Activated CD8-positive, alpha-beta T cell treated with anti-CD3 and anti-CD28 coated beads for 36 hours (primary cell): Measurements from ENCODE around the gene RPL38. TPM values are rescaled to one million over a fixed set of nuclear protein-coding genes. Genes with fewer than 3 reads are reported as not detected.

Experiments
- ATAC-seq: fragments of 200-7000 bp; cut with Tn5 transposase; one replicate; pipeline ENCODE4 v1.10.0; 2021; ENCODE audit warnings: mild to moderate bottlenecking, moderate library complexity
- CTCF ChIA-PET: fragments of 350-600 bp; sonication (Branson Sonifier 250); formaldehyde crosslinking; loops from one replicate; lab custom pipeline; 2021; ENCODE audit warnings: antibody characterized with exemption; lab: Charles Lee
- POLR2A ChIA-PET: fragments of 350-600 bp; sonication (Branson Sonifier 250); formaldehyde crosslinking; loops from one replicate; lab custom pipeline; 2021; ENCODE audit warnings: antibody characterized with exemption; lab: Charles Lee
- DNase-seq: peaks from one replicate; pipeline ENCODE4 v3.0.0-alpha.2; 2020
- H3K27ac Mint-ChIP-seq: one replicate; pipeline ENCODE4 v1.8.0; 2021; ENCODE audit warnings: mild to moderate bottlenecking, mixed read lengths
- H3K27me3 Mint-ChIP-seq: one replicate; pipeline ENCODE4 v1.8.0; 2021; ENCODE audit warnings: mixed read lengths
- H3K36me3 Mint-ChIP-seq: one replicate; pipeline ENCODE4 v1.8.0; 2021; ENCODE audit warnings: low read depth, mixed read lengths
- H3K4me1 Mint-ChIP-seq: one replicate; pipeline ENCODE4 v1.8.0; 2021; ENCODE audit warnings: low read depth, mixed read lengths
- H3K4me3 Mint-ChIP-seq: one replicate; pipeline ENCODE4 v1.8.0; 2021; ENCODE audit warnings: mild to moderate bottlenecking, moderate library complexity, mixed read lengths
- H3K9me3 Mint-ChIP-seq: one replicate; pipeline ENCODE4 v1.8.0; 2021; ENCODE audit warnings: mixed read lengths
- CTCF ChIP-seq: fragments of 200-600 bp; IDR thresholded peaks from one replicate; pipeline ENCODE4 v1.8.0; 2022; ENCODE audit warnings: antibody characterized with exemption, mild to moderate bottlenecking
- intact Hi-C: fragments of 100-400 bp; cut with micrococcal nuclease; formaldehyde crosslinking; loops from one replicate; pipeline ENCODE4 v1.10.0; 2022
- total RNA-seq, 2 experiments: library from RNA; stranded (reverse); gene quantifications; one replicate each; pipeline ENCODE4 v1.2.3, GENCODE V29; 2021

The RPL38 gene
- total RNA-seq, 2 experiments from 2014 or later: 1,500 to 1,574 TPM

GRCh38 chr17:74194682-74195081 lies 8.8 kb upstream of the RPL38 start:
- ChIA-PET CTCF (no interaction called here), POLR2A (interaction anchor here (1.0 kb wide), 1 partner anchor 9 kb away, joined by 3 read pairs; the partner anchor contains the start of gene RPL38)
- H3K36me3 Mint-ChIP-seq: no peaks in the 10 kb centered on the region
- DNase-seq: no peak
- H3K27ac Mint-ChIP-seq: no peak overlapping the region
- no peaks in the 10 kb centered on the region for H3K9me3 Mint-ChIP-seq
- ATAC-seq: no peak
- TF ChIP-seq CTCF: no peak
- H3K4me1 Mint-ChIP-seq: peaks cover 4% of the 10 kb centered on the region
- H3K4me3 Mint-ChIP-seq: no peak overlapping the region
- peaks cover 19% of the 10 kb centered on the region for H3K27me3 Mint-ChIP-seq
- intact Hi-C loops: no loop called here

DNA sequence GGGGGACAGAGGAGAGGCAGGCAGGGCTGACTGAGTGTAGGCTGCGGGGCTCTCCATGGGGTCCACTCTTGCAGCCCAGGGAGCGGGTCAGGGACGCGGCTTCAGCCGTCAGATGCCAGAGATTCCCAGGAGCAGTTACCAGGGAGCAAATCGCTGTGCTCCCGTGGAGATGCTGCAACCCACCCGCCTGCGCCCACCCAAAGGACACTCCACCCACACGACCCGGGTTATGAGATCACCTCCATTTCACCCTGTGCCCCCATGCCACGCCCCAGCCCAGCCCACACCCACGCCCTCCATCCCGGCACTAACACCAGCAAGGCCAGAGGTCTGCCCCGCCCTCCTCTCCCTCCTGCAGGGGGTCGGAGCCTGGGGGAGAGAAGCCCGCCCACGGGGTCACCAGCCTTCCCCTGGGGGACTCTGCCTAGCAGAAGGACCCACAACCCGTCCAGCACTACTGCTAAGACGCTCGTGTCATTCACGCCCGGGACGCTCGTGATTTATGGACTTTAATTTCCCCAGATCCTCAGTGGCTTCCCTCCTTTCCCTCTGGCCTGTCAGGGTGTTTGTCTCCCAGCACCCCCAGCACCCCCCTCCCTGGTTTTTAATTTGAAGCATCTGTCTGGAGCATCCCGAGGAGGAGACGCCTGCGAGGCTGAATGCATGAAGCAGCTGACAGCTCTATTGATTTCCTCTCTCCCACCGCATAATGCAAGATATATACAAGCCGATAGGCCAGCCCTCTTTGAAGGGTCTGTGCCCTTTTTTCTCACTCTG lies 6.7 kb upstream of the RPL38 start:
- Mint-ChIP-seq H3K4me3 (no peak overlapping the region), H3K27me3 (peaks cover 28% of the 10 kb centered on the region), H3K27ac (no peak overlapping the region), H3K4me1 (peaks cover 5% of the 10 kb centered on the region), H3K36me3 (no peaks in the 10 kb centered on the region), H3K9me3 (no peaks in the 10 kb centered on the region)
- intact Hi-C loops: no loop called here
- ChIA-PET POLR2A (no interaction called here), CTCF (no interaction called here)
- DNase-seq: no peak
- TF ChIP-seq CTCF: no peak
- ATAC-seq: no peak

GRCh38 chr17:74197801-74198200 lies 5.7 kb upstream of the RPL38 start:
- Mint-ChIP-seq H3K36me3 (no peaks in the 10 kb centered on the region), H3K27me3 (peaks cover 27% of the 10 kb centered on the region), H3K27ac (no peak overlapping the region), H3K9me3 (no peaks in the 10 kb centered on the region), H3K4me1 (peaks cover 5% of the 10 kb centered on the region), H3K4me3 (no peak overlapping the region)
- DNase-seq (no peak), ATAC-seq (no peak)
- no peak for TF ChIP-seq CTCF
- intact Hi-C loops: no loop called here
- ChIA-PET POLR2A (no interaction called here), CTCF (interaction anchor here (1.0 to 5.1 kb wide), 2 partner anchors 9 to 12 kb away, joined by 3 to 50 read pairs; no protein-coding TSS in a partner anchor)

DNA sequence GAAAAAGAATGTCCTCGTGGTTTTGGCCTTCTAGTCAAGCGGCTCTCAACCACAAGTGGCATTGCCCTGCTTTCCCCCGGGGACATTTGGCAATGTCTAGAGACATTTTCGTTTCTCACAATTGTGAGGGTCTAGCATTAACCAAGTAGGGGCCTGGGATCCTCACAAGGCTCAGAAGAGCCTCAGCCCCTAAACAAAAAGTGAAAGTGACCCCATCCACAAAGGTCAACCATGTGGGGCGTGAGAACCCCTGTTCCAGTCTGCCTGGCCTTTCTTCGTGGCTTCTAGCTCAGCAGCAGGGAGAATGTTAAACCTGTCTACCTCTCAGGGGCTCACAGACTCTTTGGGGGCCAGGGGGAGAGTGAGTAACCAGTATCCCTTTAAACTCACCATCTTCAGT lies 4.8 kb upstream of the RPL38 start:
- TF ChIP-seq CTCF: no peak
- intact Hi-C loops: no loop called here
- peaks cover 4% of the 10 kb centered on the region for H3K36me3 Mint-ChIP-seq
- H3K4me3 Mint-ChIP-seq: no peak overlapping the region
- peaks cover 26% of the 10 kb centered on the region for H3K27me3 Mint-ChIP-seq
- ChIA-PET POLR2A (no interaction called here), CTCF (interaction anchor here (1.0 to 5.1 kb wide), 4 partner anchors 10 to 114 kb away, joined by 3 to 50 read pairs (median 10); no protein-coding TSS in a partner anchor)
- peaks cover 8% of the 10 kb centered on the region for H3K4me1 Mint-ChIP-seq
- H3K9me3 Mint-ChIP-seq: no peaks in the 10 kb centered on the region
- ATAC-seq (no peak), DNase-seq (peak; percentile 33)
- no peak overlapping the region for H3K27ac Mint-ChIP-seq
